GM23248 (cell line): ENCODE measurements around the gene SPSB3.

Experiments
- EZH2 ChIP-seq: fragments of 200-600 bp; sonication (generic); IDR thresholded peaks from 2 replicates; pipeline ENCODE4 v1.6.1; 2018; ENCODE audit warnings: antibody characterized with exemption, mild to moderate bottlenecking; ENCODE audit not compliant: insufficient read depth, poor library complexity, severe bottlenecking
- EZH2phosphoT487 ChIP-seq: fragments of 200-600 bp; sonication (generic); IDR thresholded peaks from 2 replicates; pipeline ENCODE4 v1.6.1; 2018; ENCODE audit warnings: antibody characterized with exemption, moderate library complexity, mild to moderate bottlenecking, low read depth; ENCODE audit not compliant: insufficient read depth

GRCh38 chr16:1808691-1809090 lies 26.3 kb upstream of the SPSB3 start:
- no peak for TF ChIP-seq EZH2
- no peak for TF ChIP-seq EZH2phosphoT487
